Testis (tissue), 2 donors: ENCODE measurements around the gene PAXX.

Experiments used
- POLR2A ChIP-seq: fragments of 450-650 bp; IDR thresholded peaks from one replicate; pipeline ENCODE4 v1.6.1; 2017; ENCODE audit warnings: antibody characterized with exemption, mild to moderate bottlenecking, moderate library complexity
- TF ChIP-seq, protein P1 (sequence below), 3 experiments: fragments of 450-650 bp in 2 of 3; fragments of 200-600 bp in 1 of 3; sonication (generic) in 1 of 3; IDR thresholded peaks; one replicate each; pipeline ENCODE4 v1.5.1; 2016 to 2019; ENCODE audit warnings: antibody characterized with exemption in 3 of 3, mild to moderate bottlenecking in 2 of 3, moderate library complexity in 1 of 3

DNA sequence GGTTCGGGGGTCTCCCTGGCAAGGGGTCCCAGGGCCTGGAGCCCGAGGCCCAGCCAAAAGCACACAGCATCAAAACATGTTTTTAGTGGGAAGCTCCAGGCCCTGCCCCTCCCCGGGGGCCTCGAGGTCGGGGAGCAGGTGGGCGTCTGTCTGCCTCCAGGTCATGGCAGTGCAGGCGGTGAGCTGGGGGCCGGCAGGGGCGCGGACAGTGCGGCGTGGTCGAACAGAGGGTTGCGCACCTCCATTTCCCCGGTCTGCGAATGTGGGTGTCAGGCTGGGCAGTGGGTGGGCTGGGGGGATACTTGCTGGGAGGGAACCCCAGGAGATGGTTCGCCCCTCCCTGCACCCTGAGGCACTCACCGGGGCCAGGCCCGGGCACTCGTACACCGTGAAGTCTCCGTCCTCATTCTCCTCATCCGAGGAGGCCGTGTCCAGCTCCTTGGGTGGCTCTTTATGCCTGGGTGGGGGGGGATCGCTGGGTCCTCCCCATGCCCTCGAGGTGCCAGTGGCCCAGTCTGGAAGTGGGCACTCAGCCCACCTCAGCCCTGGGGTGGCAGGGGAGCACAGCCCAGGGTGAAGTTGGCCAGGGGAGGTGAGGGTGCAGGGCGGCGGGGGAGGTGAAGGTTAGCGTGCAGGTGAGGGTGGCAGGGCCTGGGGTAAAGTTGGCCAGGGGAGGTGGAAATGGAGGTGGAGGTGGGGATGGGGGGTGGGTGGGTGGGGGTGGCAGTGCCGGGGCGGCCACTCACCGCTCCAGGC is 47.6 kb downstream of the PAXX start:
- TF ChIP-seq, protein P1, sequence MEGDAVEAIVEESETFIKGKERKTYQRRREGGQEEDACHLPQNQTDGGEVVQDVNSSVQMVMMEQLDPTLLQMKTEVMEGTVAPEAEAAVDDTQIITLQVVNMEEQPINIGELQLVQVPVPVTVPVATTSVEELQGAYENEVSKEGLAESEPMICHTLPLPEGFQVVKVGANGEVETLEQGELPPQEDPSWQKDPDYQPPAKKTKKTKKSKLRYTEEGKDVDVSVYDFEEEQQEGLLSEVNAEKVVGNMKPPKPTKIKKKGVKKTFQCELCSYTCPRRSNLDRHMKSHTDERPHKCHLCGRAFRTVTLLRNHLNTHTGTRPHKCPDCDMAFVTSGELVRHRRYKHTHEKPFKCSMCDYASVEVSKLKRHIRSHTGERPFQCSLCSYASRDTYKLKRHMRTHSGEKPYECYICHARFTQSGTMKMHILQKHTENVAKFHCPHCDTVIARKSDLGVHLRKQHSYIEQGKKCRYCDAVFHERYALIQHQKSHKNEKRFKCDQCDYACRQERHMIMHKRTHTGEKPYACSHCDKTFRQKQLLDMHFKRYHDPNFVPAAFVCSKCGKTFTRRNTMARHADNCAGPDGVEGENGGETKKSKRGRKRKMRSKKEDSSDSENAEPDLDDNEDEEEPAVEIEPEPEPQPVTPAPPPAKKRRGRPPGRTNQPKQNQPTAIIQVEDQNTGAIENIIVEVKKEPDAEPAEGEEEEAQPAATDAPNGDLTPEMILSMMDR (IDR thresholded peaks at IDR 0.05): no peak
- TF ChIP-seq POLR2A: no peak
